Panc1 (cell line): ENCODE results near the gene KLF16. TPM values are rescaled to one million over a fixed set of nuclear protein-coding genes. Genes with fewer than 3 reads are reported as not detected.
A peak's percentile ranks its signal among the peaks of the same experiment; 100 is the strongest.

Experiments used
- ATAC-seq: fragments of 200-7000 bp; cut with Tn5 transposase; 2 replicates; pipeline ENCODE4 v1.9.1; 2020; ENCODE audit warnings: mild to moderate bottlenecking, moderate library complexity
- BruUV-seq: library from RNA; stranded (reverse); fragments of 400-500 nt; replicated peaks from 2 replicates; lab custom pipeline; 2021; lab: Mats Ljungman, UMichigan
- CTCF ChIA-PET: fragments of 300-600 bp; sonication (Branson Sonifier 250); formaldehyde crosslinking; loops from one replicate; lab custom pipeline; 2022; ENCODE audit warnings: antibody characterized with exemption; lab: Charles Lee
- POLR2A ChIA-PET: fragments of 300-600 bp; sonication (Branson Sonifier 250); formaldehyde crosslinking; loops from one replicate; lab custom pipeline; 2022; ENCODE audit warnings: antibody characterized with exemption; lab: Charles Lee
- DNase-seq: peaks from one replicate; pipeline ENCODE4 v3.0.0-alpha.2; 2010; ENCODE audit warnings: low read depth, low spot score
- H3K27ac ChIP-seq: 2 replicates; pipeline ENCODE4 v1.5.1; 2011; ENCODE audit warnings: mild to moderate bottlenecking, low read length, inconsistent platforms
- H3K27me3 ChIP-seq: fragments of 200-500 bp; sonication (Bioruptor generic); 2 replicates; pipeline ENCODE4 v1.6.0; 2014; ENCODE audit warnings: low read length, inconsistent platforms; ENCODE audit not compliant: control insufficient read depth, insufficient read depth
- H3K36me3 ChIP-seq: fragments of 200-500 bp; sonication (Bioruptor generic); 2 replicates; pipeline ENCODE4 v1.5.1; 2014; ENCODE audit warnings: inconsistent platforms, mild to moderate bottlenecking, low read length, moderate library complexity; ENCODE audit not compliant: control insufficient read depth, insufficient read depth
- H3K4me1 ChIP-seq: 2 replicates; pipeline ENCODE4 v1.5.1; 2011; ENCODE audit warnings: inconsistent platforms, mild to moderate bottlenecking, low read length, moderate library complexity; ENCODE audit not compliant: control insufficient read depth, insufficient read depth
- H3K4me3 ChIP-seq, 2 experiments: 2 replicates each; pipeline ENCODE4 v1.5.1; 2011 to 2012; ENCODE audit warnings: low read depth in 2 of 2, low read length in 2 of 2, mild to moderate bottlenecking in 2 of 2, inconsistent platforms in 1 of 2, moderate library complexity in 1 of 2
- H3K9me3 ChIP-seq: fragments of 200-500 bp; sonication (Bioruptor generic); 2 replicates; pipeline ENCODE4 v1.5.1; 2014; ENCODE audit warnings: low read depth, mild to moderate bottlenecking, inconsistent platforms, low read length, moderate library complexity; ENCODE audit not compliant: control insufficient read depth, insufficient read depth
- POLR2AphosphoS5 ChIP-seq: IDR thresholded peaks from 2 replicates; pipeline ENCODE4 v1.6.1; 2012; ENCODE audit warnings: mild to moderate bottlenecking, low read depth, low read length, moderate library complexity
- SIN3A ChIP-seq: IDR thresholded peaks from 2 replicates; pipeline ENCODE4 v1.6.1; 2012; ENCODE audit warnings: low read depth, mild to moderate bottlenecking, low read length, moderate library complexity, borderline replicate concordance; ENCODE audit not compliant: insufficient read depth
- TCF7L2 ChIP-seq: IDR thresholded peaks from 2 replicates; pipeline ENCODE4 v1.6.1; 2011; ENCODE audit warnings: mild to moderate bottlenecking, low read depth, low read length, inconsistent platforms
- in situ Hi-C: cut with HindIII; loops from 2 replicates; pipeline ENCODE4 v1.10.0; 2016; ENCODE audit warnings: low sequenced_read_pairs, low pct_unique_long_range_greater_than_20kb
- intact Hi-C: fragments of 100-400 bp; cut with micrococcal nuclease; formaldehyde crosslinking; loops from one replicate; pipeline ENCODE4 v1.10.0; 2022; ENCODE audit not compliant: unreplicated experiment
- total RNA-seq: library from RNA; stranded (reverse); gene quantifications from one replicate; pipeline ENCODE4 v1.2.1, GENCODE V29; 2021; ENCODE audit not compliant: unreplicated experiment
- TF ChIP-seq, protein P1 (sequence below), 2 experiments: IDR thresholded peaks; 2 replicates each; pipeline ENCODE4 v1.6.1; 2011 to 2012; ENCODE audit warnings: low read depth in 2 of 2, control low read depth in 1 of 2, low read length in 1 of 2, mild to moderate bottlenecking in 1 of 2, moderate library complexity in 1 of 2; ENCODE audit not compliant: insufficient read depth in 1 of 2
- TF ChIP-seq, protein P2 (sequence below): fragments of 450-650 bp; IDR thresholded peaks from 2 replicates; pipeline ENCODE4 v1.5.1; 2017; ENCODE audit warnings: mild to moderate bottlenecking

The KLF16 gene
- total RNA-seq, 1 experiment from 2014 or later, result 79.3 TPM

DNA sequence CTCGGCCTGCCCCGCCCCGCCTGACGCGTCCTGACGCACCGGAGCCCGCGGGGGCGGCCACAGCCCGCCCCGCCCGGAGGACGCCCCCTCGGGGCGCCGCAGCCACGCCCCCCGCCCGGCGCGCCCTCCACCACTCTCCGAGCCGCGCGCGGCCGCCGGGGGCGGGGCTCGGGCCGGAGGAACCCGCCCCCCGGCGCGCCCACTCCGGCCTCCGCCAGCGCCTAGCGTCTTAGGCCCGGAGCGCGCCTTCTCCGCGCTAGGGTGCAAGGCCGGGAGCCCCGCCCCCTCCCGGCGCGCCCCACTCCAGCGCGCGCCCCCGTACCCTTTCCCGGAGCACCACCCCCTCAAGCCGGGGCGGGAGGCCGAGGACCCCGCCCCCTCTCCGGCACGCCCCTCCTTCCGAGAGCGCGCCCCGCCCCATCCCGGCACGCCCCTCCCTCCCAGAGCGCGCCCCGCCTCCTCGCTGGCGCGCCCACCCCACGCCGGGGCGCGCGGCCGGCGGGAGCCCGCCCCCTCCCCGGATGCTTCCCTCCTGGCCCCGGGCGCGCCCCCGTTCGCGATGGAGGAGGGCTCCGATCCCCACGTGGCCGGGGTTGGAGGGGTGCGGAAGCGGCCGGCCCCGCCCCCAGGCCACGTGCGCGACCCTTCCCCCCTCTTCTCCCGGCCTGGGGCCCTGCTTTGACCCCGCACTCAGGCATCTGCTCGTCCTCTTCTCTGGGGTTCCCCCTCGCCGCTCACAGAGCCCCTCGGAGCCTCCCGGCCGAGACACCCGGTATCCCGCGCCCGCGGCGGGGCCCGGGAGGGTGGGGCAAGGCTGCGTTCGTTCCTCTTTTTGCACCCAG lies 480 bp upstream of the KLF16 start:
- intact Hi-C loops (no loop called here), in situ Hi-C loops (no loop called here)
- Histone ChIP-seq H3K27ac (peak overlapping the region; percentile 87), H3K4me3 (peak overlapping the region; percentile 64 to 80), H3K4me1 (peaks cover 7% of the 10 kb centered on the region), H3K27me3 (no peaks in the 10 kb centered on the region), H3K36me3 (peaks cover 5% of the 10 kb centered on the region; the same call in 1 of the 2 replicates), H3K9me3 (no peaks in the 10 kb centered on the region)
- no TSS peak for BruUV-seq
- ChIA-PET POLR2A (no interaction called here), CTCF (interaction anchor here (1.0 kb wide), 1 partner anchor 153 kb away, joined by 9 read pairs; no protein-coding TSS in a partner anchor)
- peak; percentile 71 for ATAC-seq
- DNase-seq, result no peak
- 0 out of 2 replicates have a peak, but pooled peaks have one; percentile 27 for TF ChIP-seq POLR2AphosphoS5
- TF ChIP-seq SIN3A, result no peak

DNA sequence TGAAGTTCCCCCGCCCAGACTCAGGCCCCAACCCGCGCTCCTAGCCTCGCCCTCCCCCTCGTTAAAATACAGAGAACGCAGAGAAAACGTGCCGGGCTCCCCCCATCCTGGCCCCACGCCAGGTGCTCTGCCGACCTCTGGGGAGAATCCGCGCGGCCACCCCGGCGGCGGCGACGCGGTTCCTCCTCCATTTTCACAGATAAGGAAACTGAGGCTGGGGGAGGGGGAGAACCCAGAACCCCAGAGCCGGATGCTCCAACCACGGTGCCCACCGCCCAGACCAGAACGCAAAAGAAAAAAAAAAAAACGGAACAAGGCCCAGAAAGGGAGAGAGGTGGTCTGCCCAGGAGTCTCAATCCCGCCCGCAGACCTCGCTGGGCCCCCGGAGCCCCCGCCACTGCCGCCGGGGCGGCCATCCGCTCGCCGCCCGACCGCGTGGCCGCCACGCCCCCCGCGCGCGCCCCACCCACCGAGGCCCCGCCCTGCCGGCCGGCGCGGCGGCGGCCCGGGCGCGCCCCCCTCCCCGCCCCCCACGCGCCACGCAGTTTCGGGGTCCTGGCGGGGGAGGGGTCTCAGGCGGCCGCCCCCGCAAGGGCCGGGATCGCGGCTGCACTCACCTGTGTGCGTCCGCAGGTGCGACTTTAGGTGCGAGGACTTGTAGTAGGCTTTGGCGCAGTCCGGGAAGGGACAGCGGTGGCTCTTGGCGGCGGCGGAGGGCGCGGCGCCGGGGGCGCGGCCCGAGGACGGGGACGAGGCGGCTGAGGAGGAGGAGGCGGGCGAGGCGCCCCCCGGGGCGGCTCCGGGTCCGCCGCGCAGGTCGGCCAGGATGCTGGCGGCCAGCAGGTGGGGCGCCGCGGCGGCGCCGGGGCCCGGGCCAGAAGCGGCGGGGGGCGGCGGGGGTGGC lies 703 bp downstream of the KLF16 start:
- DNase-seq (no peak), ATAC-seq (peak; percentile 10)
- H3K36me3 ChIP-seq, result peaks cover 5% of the 10 kb centered on the region; the same call in 1 of the 2 replicates
- intact Hi-C loops, result no loop called here
- TF ChIP-seq SIN3A (peak; percentile 42; the same call in 1 of the 2 replicates), POLR2AphosphoS5 (no peak), TCF7L2 (no peak)
- BruUV-seq, result no TSS peak
- H3K27me3 ChIP-seq, result no peaks in the 10 kb centered on the region
- POLR2A ChIA-PET, result no interaction called here
- H3K4me3 ChIP-seq, result peak overlapping the region; percentile 76 to 80
- in situ Hi-C loops, result no loop called here
- no peaks in the 10 kb centered on the region for H3K9me3 ChIP-seq
- CTCF ChIA-PET, result no interaction called here
- peak overlapping the region; percentile 88 for H3K27ac ChIP-seq
- H3K4me1 ChIP-seq, result peaks cover 18% of the 10 kb centered on the region

DNA sequence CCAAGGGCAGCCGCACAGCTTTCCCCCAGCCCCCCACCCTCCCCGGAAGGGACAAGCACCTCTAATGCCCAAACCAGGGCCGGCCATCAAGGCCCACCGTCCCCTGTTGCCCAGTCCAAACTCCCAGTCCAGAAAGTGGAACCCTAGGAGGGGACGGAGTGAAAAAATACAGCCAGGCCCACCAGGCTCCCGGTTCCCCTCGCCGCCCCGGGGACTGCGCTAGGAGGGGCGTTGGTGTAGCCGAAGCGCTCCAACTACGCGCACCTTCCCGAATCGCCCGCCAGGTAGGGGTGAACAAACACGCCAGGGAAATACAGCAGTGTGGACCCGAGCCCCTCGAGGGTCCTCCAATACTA lies 1.3 kb downstream of the KLF16 start:
- Histone ChIP-seq H3K4me1 (peaks cover 18% of the 10 kb centered on the region), H3K36me3 (peaks cover 5% of the 10 kb centered on the region; the same call in 1 of the 2 replicates), H3K9me3 (no peaks in the 10 kb centered on the region), H3K4me3 (peak overlapping the region; percentile 76 to 80), H3K27me3 (no peaks in the 10 kb centered on the region), H3K27ac (peak overlapping the region; percentile 88)
- no peak for ATAC-seq
- no TSS peak for BruUV-seq
- ChIA-PET CTCF (no interaction called here), POLR2A (no interaction called here)
- intact Hi-C loops, result no loop called here
- in situ Hi-C loops, result no loop called here
- TF ChIP-seq TCF7L2 (no peak), SIN3A (no peak)
- no peak for DNase-seq

DNA sequence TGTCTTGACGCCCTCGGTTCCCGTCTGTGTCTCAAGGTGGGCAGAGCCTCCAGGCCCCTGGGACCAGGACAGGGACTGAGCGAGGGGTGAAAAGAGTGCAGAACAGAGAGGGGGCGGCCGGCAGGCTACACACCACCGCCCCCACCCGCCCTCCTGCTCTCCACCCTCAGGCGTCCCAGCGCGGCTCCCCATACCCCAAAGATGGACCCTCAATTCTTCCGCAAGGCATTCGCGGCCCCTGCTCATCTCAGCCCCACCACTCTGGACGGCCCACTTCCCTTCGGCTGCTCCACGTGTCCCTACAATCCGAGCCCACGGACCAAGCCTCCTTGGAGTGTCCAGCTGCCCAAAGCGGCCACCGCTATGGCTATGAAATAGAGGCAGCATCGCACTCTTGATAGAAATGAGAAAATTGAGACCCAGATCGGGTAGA lies 1.8 kb downstream of the KLF16 start:
- DNase-seq (no peak), ATAC-seq (no peak)
- intact Hi-C loops (no loop called here), in situ Hi-C loops (no loop called here)
- CTCF ChIA-PET, result no interaction called here
- TF ChIP-seq TCF7L2, result no peak
- TF ChIP-seq, protein P1, sequence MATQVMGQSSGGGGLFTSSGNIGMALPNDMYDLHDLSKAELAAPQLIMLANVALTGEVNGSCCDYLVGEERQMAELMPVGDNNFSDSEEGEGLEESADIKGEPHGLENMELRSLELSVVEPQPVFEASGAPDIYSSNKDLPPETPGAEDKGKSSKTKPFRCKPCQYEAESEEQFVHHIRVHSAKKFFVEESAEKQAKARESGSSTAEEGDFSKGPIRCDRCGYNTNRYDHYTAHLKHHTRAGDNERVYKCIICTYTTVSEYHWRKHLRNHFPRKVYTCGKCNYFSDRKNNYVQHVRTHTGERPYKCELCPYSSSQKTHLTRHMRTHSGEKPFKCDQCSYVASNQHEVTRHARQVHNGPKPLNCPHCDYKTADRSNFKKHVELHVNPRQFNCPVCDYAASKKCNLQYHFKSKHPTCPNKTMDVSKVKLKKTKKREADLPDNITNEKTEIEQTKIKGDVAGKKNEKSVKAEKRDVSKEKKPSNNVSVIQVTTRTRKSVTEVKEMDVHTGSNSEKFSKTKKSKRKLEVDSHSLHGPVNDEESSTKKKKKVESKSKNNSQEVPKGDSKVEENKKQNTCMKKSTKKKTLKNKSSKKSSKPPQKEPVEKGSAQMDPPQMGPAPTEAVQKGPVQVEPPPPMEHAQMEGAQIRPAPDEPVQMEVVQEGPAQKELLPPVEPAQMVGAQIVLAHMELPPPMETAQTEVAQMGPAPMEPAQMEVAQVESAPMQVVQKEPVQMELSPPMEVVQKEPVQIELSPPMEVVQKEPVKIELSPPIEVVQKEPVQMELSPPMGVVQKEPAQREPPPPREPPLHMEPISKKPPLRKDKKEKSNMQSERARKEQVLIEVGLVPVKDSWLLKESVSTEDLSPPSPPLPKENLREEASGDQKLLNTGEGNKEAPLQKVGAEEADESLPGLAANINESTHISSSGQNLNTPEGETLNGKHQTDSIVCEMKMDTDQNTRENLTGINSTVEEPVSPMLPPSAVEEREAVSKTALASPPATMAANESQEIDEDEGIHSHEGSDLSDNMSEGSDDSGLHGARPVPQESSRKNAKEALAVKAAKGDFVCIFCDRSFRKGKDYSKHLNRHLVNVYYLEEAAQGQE (IDR thresholded peaks at IDR 0.05; ENCODE audit: insufficient read depth in 1 of 2, low read depth in 2 of 2, low read length in 1 of 2), result no peak
- TF ChIP-seq POLR2AphosphoS5, result no peak
- TF ChIP-seq, protein P2, sequence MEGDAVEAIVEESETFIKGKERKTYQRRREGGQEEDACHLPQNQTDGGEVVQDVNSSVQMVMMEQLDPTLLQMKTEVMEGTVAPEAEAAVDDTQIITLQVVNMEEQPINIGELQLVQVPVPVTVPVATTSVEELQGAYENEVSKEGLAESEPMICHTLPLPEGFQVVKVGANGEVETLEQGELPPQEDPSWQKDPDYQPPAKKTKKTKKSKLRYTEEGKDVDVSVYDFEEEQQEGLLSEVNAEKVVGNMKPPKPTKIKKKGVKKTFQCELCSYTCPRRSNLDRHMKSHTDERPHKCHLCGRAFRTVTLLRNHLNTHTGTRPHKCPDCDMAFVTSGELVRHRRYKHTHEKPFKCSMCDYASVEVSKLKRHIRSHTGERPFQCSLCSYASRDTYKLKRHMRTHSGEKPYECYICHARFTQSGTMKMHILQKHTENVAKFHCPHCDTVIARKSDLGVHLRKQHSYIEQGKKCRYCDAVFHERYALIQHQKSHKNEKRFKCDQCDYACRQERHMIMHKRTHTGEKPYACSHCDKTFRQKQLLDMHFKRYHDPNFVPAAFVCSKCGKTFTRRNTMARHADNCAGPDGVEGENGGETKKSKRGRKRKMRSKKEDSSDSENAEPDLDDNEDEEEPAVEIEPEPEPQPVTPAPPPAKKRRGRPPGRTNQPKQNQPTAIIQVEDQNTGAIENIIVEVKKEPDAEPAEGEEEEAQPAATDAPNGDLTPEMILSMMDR, result no peak
- TF ChIP-seq SIN3A, result no peak; the same call in 1 of the 2 replicates
- Histone ChIP-seq H3K4me1 (peaks cover 18% of the 10 kb centered on the region), H3K4me3 (peak overlapping the region; percentile 76 to 80), H3K9me3 (no peaks in the 10 kb centered on the region), H3K27me3 (no peaks in the 10 kb centered on the region), H3K27ac (peak overlapping the region; percentile 88), H3K36me3 (peaks cover 5% of the 10 kb centered on the region; the same call in 1 of the 2 replicates)
- POLR2A ChIA-PET, result no interaction called here
- BruUV-seq, result TSS peak; percentile 78
